ENCODE measurements around the gene RPL39. TPM values are rescaled to one million over a fixed set of nuclear protein-coding genes. Genes with fewer than 3 reads are reported as not detected.

The RPL39 gene
- total RNA-seq, 1 experiment from 2014 or later: 1,700 TPM

DNA sequence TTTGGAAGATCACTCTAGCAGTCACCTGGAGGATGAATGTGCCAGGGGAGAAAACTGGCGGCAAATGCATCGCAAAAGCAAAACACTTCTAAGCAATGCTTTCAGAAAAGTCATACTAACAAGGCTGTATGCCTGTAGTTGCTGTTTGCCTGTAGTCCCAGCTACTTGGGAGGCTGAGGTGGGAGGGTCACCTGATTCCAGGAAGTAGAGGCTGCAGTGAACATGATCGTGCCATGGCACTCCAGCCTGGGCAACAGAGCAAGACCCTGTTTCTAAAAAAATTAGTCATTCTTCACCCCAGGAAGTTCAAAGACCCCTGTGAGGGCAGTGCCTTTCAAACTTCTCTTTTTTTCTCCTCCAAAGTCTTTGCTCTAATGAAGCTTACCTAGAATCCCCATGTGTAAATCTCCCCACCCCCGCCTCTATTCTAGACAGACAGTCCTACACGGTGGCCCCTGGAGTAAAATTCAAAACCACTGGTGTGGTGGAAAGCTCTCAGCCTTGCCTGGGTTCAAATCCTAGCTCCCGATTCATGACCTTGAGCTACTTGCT, 27.5 kb downstream of the RPL39 start:
- Mint-ChIP-seq H3K27me3 (ENCODE audit: insufficient read depth, unreplicated experiment) (no peaks in the 10 kb centered on the region), H3K4me1 (ENCODE audit: low read depth, unreplicated experiment) (peaks cover 8% of the 10 kb centered on the region), H3K9me3 (ENCODE audit: unreplicated experiment) (no peaks in the 10 kb centered on the region), H3K27ac (ENCODE audit: unreplicated experiment) (no peak overlapping the region), H3K4me3 (ENCODE audit: unreplicated experiment) (no peak overlapping the region), H3K36me3 (ENCODE audit: insufficient read depth, unreplicated experiment) (no peaks in the 10 kb centered on the region)
- Histone ChIP-seq H3K4me1 (no peaks in the 10 kb centered on the region), H3K4me3 (ENCODE audit: low read depth, low read length) (no peak overlapping the region), H3K36me3 (ENCODE audit: control insufficient read depth, insufficient read depth, low read length) (no peaks in the 10 kb centered on the region), H3K27me3 (replicated peaks; ENCODE audit: control insufficient read depth, insufficient read depth, low read length) (no peaks in the 10 kb centered on the region), H3K9me3 (no peaks in the 10 kb centered on the region)
- TF ChIP-seq, protein P1, sequence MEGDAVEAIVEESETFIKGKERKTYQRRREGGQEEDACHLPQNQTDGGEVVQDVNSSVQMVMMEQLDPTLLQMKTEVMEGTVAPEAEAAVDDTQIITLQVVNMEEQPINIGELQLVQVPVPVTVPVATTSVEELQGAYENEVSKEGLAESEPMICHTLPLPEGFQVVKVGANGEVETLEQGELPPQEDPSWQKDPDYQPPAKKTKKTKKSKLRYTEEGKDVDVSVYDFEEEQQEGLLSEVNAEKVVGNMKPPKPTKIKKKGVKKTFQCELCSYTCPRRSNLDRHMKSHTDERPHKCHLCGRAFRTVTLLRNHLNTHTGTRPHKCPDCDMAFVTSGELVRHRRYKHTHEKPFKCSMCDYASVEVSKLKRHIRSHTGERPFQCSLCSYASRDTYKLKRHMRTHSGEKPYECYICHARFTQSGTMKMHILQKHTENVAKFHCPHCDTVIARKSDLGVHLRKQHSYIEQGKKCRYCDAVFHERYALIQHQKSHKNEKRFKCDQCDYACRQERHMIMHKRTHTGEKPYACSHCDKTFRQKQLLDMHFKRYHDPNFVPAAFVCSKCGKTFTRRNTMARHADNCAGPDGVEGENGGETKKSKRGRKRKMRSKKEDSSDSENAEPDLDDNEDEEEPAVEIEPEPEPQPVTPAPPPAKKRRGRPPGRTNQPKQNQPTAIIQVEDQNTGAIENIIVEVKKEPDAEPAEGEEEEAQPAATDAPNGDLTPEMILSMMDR (IDR thresholded peaks at IDR 0.05; ENCODE audit: insufficient read depth in 1 of 2, low read depth in 1 of 2, low read length in 1 of 2, severe bottlenecking in 1 of 2, unreplicated experiment in 1 of 2): no peak
- POLR2A ChIA-PET: no interaction called here
- intact Hi-C loops (cut with micrococcal nuclease; ENCODE audit: unreplicated experiment): no loop called here
- CTCF ChIA-PET: no interaction called here
- no TSS peak for BruUV-seq (replicated peaks)
- DNase-seq: no peak

DNA sequence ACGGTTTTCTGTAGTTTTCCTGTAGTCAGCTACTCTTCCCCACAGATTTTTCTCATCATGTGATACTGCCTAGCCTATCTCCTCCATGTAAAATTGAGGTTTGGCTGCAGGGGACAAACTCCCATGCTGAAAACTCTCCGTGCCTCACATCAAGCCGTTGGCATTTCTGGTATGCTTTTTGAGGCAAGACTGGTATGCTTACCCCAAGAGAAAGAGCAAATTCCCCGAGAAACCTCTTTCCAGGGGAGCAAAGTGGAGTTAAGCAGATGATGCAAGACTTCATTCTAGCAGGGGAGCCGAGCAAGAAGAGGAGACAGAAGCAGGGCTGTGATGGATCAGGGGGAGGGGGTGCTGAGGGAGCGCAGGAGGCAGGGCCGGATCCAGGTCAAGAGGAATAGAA, 28.2 kb downstream of the RPL39 start:
- DNase-seq: no peak
- Histone ChIP-seq H3K27me3 (replicated peaks; ENCODE audit: control insufficient read depth, insufficient read depth, low read length) (no peaks in the 10 kb centered on the region), H3K9me3 (no peaks in the 10 kb centered on the region), H3K4me1 (no peaks in the 10 kb centered on the region), H3K36me3 (ENCODE audit: control insufficient read depth, insufficient read depth, low read length) (no peaks in the 10 kb centered on the region), H3K4me3 (ENCODE audit: low read depth, low read length) (no peak overlapping the region)
- Mint-ChIP-seq H3K4me1 (ENCODE audit: low read depth, unreplicated experiment) (peaks cover 8% of the 10 kb centered on the region), H3K27me3 (ENCODE audit: insufficient read depth, unreplicated experiment) (no peaks in the 10 kb centered on the region), H3K36me3 (ENCODE audit: insufficient read depth, unreplicated experiment) (no peaks in the 10 kb centered on the region), H3K27ac (ENCODE audit: unreplicated experiment) (no peak overlapping the region), H3K4me3 (ENCODE audit: unreplicated experiment) (no peak overlapping the region), H3K9me3 (ENCODE audit: unreplicated experiment) (no peaks in the 10 kb centered on the region)
- intact Hi-C loops (cut with micrococcal nuclease; ENCODE audit: unreplicated experiment): no loop called here
- BruUV-seq (replicated peaks): no TSS peak
- TF ChIP-seq, protein P1 (IDR thresholded peaks at IDR 0.05; ENCODE audit: insufficient read depth in 1 of 2, low read depth in 1 of 2, low read length in 1 of 2, severe bottlenecking in 1 of 2, unreplicated experiment in 1 of 2): no peak
- ChIA-PET POLR2A (no interaction called here), CTCF (no interaction called here)

DNA sequence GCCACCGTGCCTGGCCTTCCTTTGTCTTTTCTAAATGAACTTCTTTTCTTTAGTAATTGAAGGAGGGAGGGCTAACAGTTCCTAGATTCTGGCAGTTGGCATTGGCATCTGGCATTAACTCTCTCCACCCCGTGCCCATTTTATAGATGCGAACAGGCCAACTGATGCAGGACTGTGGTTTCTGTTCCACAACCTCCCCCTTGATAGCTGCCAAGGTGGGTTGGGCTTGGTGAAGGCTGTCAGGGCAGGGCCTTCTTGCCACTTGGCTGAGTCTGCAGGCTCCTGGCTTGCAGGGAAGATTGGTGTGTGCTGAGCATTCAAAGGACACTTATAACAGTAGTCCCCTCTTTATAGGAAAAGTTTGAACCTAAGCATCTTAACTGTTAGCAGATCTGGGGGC, 28.7 kb downstream of the RPL39 start:
- Mint-ChIP-seq H3K27ac (ENCODE audit: unreplicated experiment) (no peak overlapping the region), H3K27me3 (ENCODE audit: insufficient read depth, unreplicated experiment) (no peaks in the 10 kb centered on the region), H3K9me3 (ENCODE audit: unreplicated experiment) (no peaks in the 10 kb centered on the region), H3K36me3 (ENCODE audit: insufficient read depth, unreplicated experiment) (no peaks in the 10 kb centered on the region), H3K4me3 (ENCODE audit: unreplicated experiment) (no peak overlapping the region), H3K4me1 (ENCODE audit: low read depth, unreplicated experiment) (peaks cover 8% of the 10 kb centered on the region)
- no peak for DNase-seq
- no TSS peak for BruUV-seq (replicated peaks)
- Histone ChIP-seq H3K9me3 (no peaks in the 10 kb centered on the region), H3K4me1 (no peaks in the 10 kb centered on the region), H3K36me3 (ENCODE audit: control insufficient read depth, insufficient read depth, low read length) (no peaks in the 10 kb centered on the region), H3K4me3 (ENCODE audit: low read depth, low read length) (no peak overlapping the region), H3K27me3 (replicated peaks; ENCODE audit: control insufficient read depth, insufficient read depth, low read length) (no peaks in the 10 kb centered on the region)
- POLR2A ChIA-PET: no interaction called here
- CTCF ChIA-PET: no interaction called here
- intact Hi-C loops (cut with micrococcal nuclease; ENCODE audit: unreplicated experiment): no loop called here
- TF ChIP-seq, protein P1 (IDR thresholded peaks at IDR 0.05; ENCODE audit: insufficient read depth in 1 of 2, low read depth in 1 of 2, low read length in 1 of 2, severe bottlenecking in 1 of 2, unreplicated experiment in 1 of 2): no peak
